DOHH2 (cell line): ENCODE results near the gene FAM81B.

ENCODE experiments used
- H3F3A ChIP-seq: fragments of 200-600 bp; sonication (generic), shearing (Covaris generic); 2 replicates; pipeline ENCODE4 v1.6.0; 2016; ENCODE audit warnings: antibody characterized with exemption, mild to moderate bottlenecking; ENCODE audit not compliant: control insufficient read depth, insufficient read depth
- H3K27ac ChIP-seq: fragments of 200-600 bp; sonication (generic); 2 replicates; pipeline ENCODE4 v1.5.1; 2014; ENCODE audit warnings: low read depth, mild to moderate bottlenecking, low read length, moderate library complexity
- H3K27me3 ChIP-seq: fragments of 200-600 bp; sonication (generic); 2 replicates; pipeline ENCODE4 v1.6.1; 2014; ENCODE audit warnings: mild to moderate bottlenecking, low read length, mixed read lengths; ENCODE audit not compliant: control insufficient read depth
- H3K36me3 ChIP-seq: fragments of 200-600 bp; sonication (generic); 2 replicates; pipeline ENCODE4 v1.6.1; 2014; ENCODE audit warnings: mild to moderate bottlenecking, low read length, moderate library complexity, mixed read lengths; ENCODE audit not compliant: control insufficient read depth
- H3K4me1 ChIP-seq: fragments of 200-600 bp; sonication (generic); 2 replicates; pipeline ENCODE4 v1.6.1; 2014; ENCODE audit warnings: mild to moderate bottlenecking, low read length, mixed read lengths; ENCODE audit not compliant: control insufficient read depth
- H3K4me2 ChIP-seq: fragments of 200-600 bp; sonication (generic); 2 replicates; pipeline ENCODE4 v1.6.0; 2014; ENCODE audit warnings: mild to moderate bottlenecking, low read length, moderate library complexity
- H3K4me3 ChIP-seq: fragments of 200-600 bp; sonication (generic); 2 replicates; pipeline ENCODE4 v1.5.1; 2014; ENCODE audit warnings: mild to moderate bottlenecking, low read length, mixed read lengths
- H3K79me2 ChIP-seq: fragments of 200-600 bp; sonication (generic); 2 replicates; pipeline ENCODE4 v1.6.1; 2014; ENCODE audit warnings: mild to moderate bottlenecking, low read length, mixed read lengths; ENCODE audit not compliant: control insufficient read depth
- H3K9me2 ChIP-seq: fragments of 200-600 bp; sonication (generic); replicated peaks from 2 replicates; pipeline ENCODE4 v1.6.1; 2014; ENCODE audit warnings: mild to moderate bottlenecking, low read length, mixed read lengths; ENCODE audit not compliant: control insufficient read depth
- H3K9me3 ChIP-seq: fragments of 200-600 bp; sonication (generic); 2 replicates; pipeline ENCODE4 v1.6.1; 2014; ENCODE audit warnings: antibody characterized with exemption, low read length, mixed read lengths; ENCODE audit not compliant: control insufficient read depth, insufficient read depth
- H4K20me1 ChIP-seq: fragments of 200-600 bp; sonication (generic); 2 replicates; pipeline ENCODE4 v1.6.0; 2014; ENCODE audit warnings: low read depth, mild to moderate bottlenecking, antibody characterized with exemption, low read length, moderate library complexity; ENCODE audit not compliant: control insufficient read depth, insufficient read depth
- CTCF ChIP-seq: fragments of 200-600 bp; sonication (generic); IDR thresholded peaks from one replicate; pipeline ENCODE4 v1.5.1; 2014; ENCODE audit warnings: antibody characterized with exemption, mild to moderate bottlenecking, low read depth, low read length; ENCODE audit not compliant: poor library complexity, severe bottlenecking
- EZH2phosphoT487 ChIP-seq: fragments of 200-600 bp; sonication (generic); IDR thresholded peaks from 2 replicates; pipeline ENCODE4 v1.6.1; 2017; ENCODE audit warnings: borderline replicate concordance, mild to moderate bottlenecking, antibody characterized with exemption, low read length, moderate library complexity, mixed read lengths

Gene FAM81B

GRCh38 chr5:95471942-95472341 lies 80.8 kb downstream of the FAM81B start:
- no peaks in the 10 kb centered on the region for H4K20me1 ChIP-seq
- TF ChIP-seq EZH2phosphoT487 (no peak), CTCF (no peak)
- H3F3A ChIP-seq = no peaks in the 10 kb centered on the region
- H3K27ac ChIP-seq = no peak overlapping the region
- no peaks in the 10 kb centered on the region for H3K27me3 ChIP-seq
- no peaks in the 10 kb centered on the region for H3K79me2 ChIP-seq
- peaks cover 44% of the 10 kb centered on the region for H3K36me3 ChIP-seq
- H3K4me2 ChIP-seq = no peak overlapping the region
- H3K9me3 ChIP-seq = no peaks in the 10 kb centered on the region
- H3K9me2 ChIP-seq = no peaks in the 10 kb centered on the region
- no peaks in the 10 kb centered on the region for H3K4me1 ChIP-seq
- no peak overlapping the region for H3K4me3 ChIP-seq

GRCh38 chr5:95484421-95484820 lies 93.3 kb downstream of the FAM81B start:
- H3K9me2 ChIP-seq = no peaks in the 10 kb centered on the region
- H3K79me2 ChIP-seq = no peaks in the 10 kb centered on the region
- H3K9me3 ChIP-seq = no peaks in the 10 kb centered on the region
- H3K36me3 ChIP-seq = peaks cover 88% of the 10 kb centered on the region
- H3K27ac ChIP-seq = no peak overlapping the region
- no peaks in the 10 kb centered on the region for H4K20me1 ChIP-seq
- H3K4me1 ChIP-seq = no peaks in the 10 kb centered on the region
- H3K4me2 ChIP-seq = no peak overlapping the region
- H3K4me3 ChIP-seq = no peak overlapping the region
- H3K27me3 ChIP-seq = no peaks in the 10 kb centered on the region
- H3F3A ChIP-seq = no peaks in the 10 kb centered on the region
- no peak for TF ChIP-seq CTCF
- TF ChIP-seq EZH2phosphoT487 = no peak

GRCh38 chr5:95486191-95486590 lies 95.0 kb downstream of the FAM81B start:
- Histone ChIP-seq H3K9me3 (no peaks in the 10 kb centered on the region), H3K4me1 (no peaks in the 10 kb centered on the region), H3K36me3 (peaks cover 84% of the 10 kb centered on the region), H3F3A (no peaks in the 10 kb centered on the region), H4K20me1 (no peaks in the 10 kb centered on the region), H3K4me2 (no peak overlapping the region), H3K4me3 (no peak overlapping the region), H3K79me2 (no peaks in the 10 kb centered on the region), H3K9me2 (no peaks in the 10 kb centered on the region), H3K27me3 (no peaks in the 10 kb centered on the region), H3K27ac (no peak overlapping the region)
- no peak for TF ChIP-seq CTCF
- TF ChIP-seq EZH2phosphoT487 = no peak

GRCh38 chr5:95487880-95488279 lies 96.7 kb downstream of the FAM81B start:
- H3F3A ChIP-seq = no peaks in the 10 kb centered on the region
- H3K4me2 ChIP-seq = no peak overlapping the region
- peaks cover 79% of the 10 kb centered on the region for H3K36me3 ChIP-seq
- H4K20me1 ChIP-seq = no peaks in the 10 kb centered on the region
- no peaks in the 10 kb centered on the region for H3K27me3 ChIP-seq
- no peak for TF ChIP-seq CTCF
- TF ChIP-seq EZH2phosphoT487 = no peak
- no peak overlapping the region for H3K4me3 ChIP-seq
- no peaks in the 10 kb centered on the region for H3K9me2 ChIP-seq
- H3K79me2 ChIP-seq = no peaks in the 10 kb centered on the region
- no peak overlapping the region for H3K27ac ChIP-seq
- no peaks in the 10 kb centered on the region for H3K9me3 ChIP-seq
- H3K4me1 ChIP-seq = no peaks in the 10 kb centered on the region
